ENCODE measurements around the gene DVL2.

The DVL2 gene

GRCh38 chr17:7219812-7220592 is 14.3 kb downstream of the DVL2 start, which contains the start of the genes ACADVL and DLG4:
Gene ACADVL (plus strand): TSS chr17:7219938. CDS start chr17:7219985, 47 bp downstream.
Gene DLG4 (minus strand): TSS chr17:7219836.
- DNase-seq (ENCODE audit: low read depth in 2 of 2) = peak; percentile 69 to 79

- no peak for DNase-seq (ENCODE audit: low read depth in 2 of 2)
Observed at GRCh38 chr17:7219229-7219811, 15.0 kb downstream of the DVL2 start.

- no peak for DNase-seq (ENCODE audit: low read depth in 2 of 2)
Observed at GRCh38 chr17:7218758-7219157, 15.6 kb downstream of the DVL2 start.

- DNase-seq (ENCODE audit: low read depth in 2 of 2) = no peak
Observed at GRCh38 chr17:7218166-7218565, 16.2 kb downstream of the DVL2 start.

GRCh38 chr17:7217113-7217987 is 17.0 kb downstream of the DVL2 start:
- DNase-seq (ENCODE audit: low read depth in 2 of 2) = no peak

GRCh38 chr17:7216242-7217112 is 17.8 kb downstream of the DVL2 start:
- DNase-seq (ENCODE audit: low read depth in 2 of 2) = no peak

GRCh38 chr17:7215652-7216180 is 18.6 kb downstream of the DVL2 start:
- no peak for DNase-seq (ENCODE audit: low read depth in 2 of 2)

- DNase-seq (ENCODE audit: low read depth in 2 of 2) = no peak
Observed at GRCh38 chr17:7215136-7215638, 19.1 kb downstream of the DVL2 start.

- DNase-seq (ENCODE audit: low read depth in 2 of 2) = peak; percentile 99 to 100
Observed at GRCh38 chr17:7214300-7215135, 19.8 kb downstream of the DVL2 start.

- DNase-seq (ENCODE audit: low read depth in 2 of 2) = no peak
Observed at GRCh38 chr17:7213895-7214299, 20.4 kb downstream of the DVL2 start.

- DNase-seq (ENCODE audit: low read depth in 2 of 2) = no peak
Observed at GRCh38 chr17:7211491-7212273, 22.6 kb downstream of the DVL2 start.

- DNase-seq (ENCODE audit: low read depth in 2 of 2) = no peak
Observed at GRCh38 chr17:7208754-7209460, 25.4 kb downstream of the DVL2 start.

GRCh38 chr17:7208027-7208571 is 26.2 kb downstream of the DVL2 start:
- DNase-seq (ENCODE audit: low read depth in 2 of 2) = no peak

- DNase-seq (ENCODE audit: low read depth in 2 of 2) = no peak
Observed at GRCh38 chr17:7207120-7208001, 27.0 kb downstream of the DVL2 start.

GRCh38 chr17:7205561-7205960 is 28.8 kb downstream of the DVL2 start:
- DNase-seq (ENCODE audit: low read depth in 2 of 2) = no peak

- peak; percentile 78 to 92 for DNase-seq (ENCODE audit: low read depth in 2 of 2)
Observed at GRCh38 chr17:7204828-7205461, 29.4 kb downstream of the DVL2 start.

- DNase-seq (ENCODE audit: low read depth in 2 of 2) = no peak
Observed at GRCh38 chr17:7204336-7204735, 30.0 kb downstream of the DVL2 start.
